GM10248 (cell line): ENCODE data around the gene ZNF304.
A peak's percentile ranks its signal among the peaks of the same experiment; 100 is the strongest.

ENCODE experiments used
- CTCF ChIA-PET: fragments of 300-600 bp; sonication (Branson Sonifier 250); formaldehyde crosslinking; extraction: SDS; loops from one replicate; lab custom pipeline; 2021; ENCODE audit warnings: antibody characterized with exemption; lab: Yijun Ruan, JAX
- POLR2A ChIA-PET: fragments of 350-650 bp; sonication (Branson Sonifier 250); formaldehyde crosslinking; extraction: SDS; loops from one replicate; lab custom pipeline; 2020; ENCODE audit warnings: antibody characterized with exemption; lab: Yijun Ruan, JAX
- DNase-seq: peaks from one replicate; pipeline ENCODE4 v3.0.0; 2012; ENCODE audit errors: extremely low spot score
- TF ChIP-seq, protein P1 (sequence below): IDR thresholded peaks from 2 replicates; pipeline ENCODE4 v1.5.1; 2012; ENCODE audit warnings: mild to moderate bottlenecking, low read depth; ENCODE audit errors: extremely low read depth, missing control alignments, control extremely low read depth

The ZNF304 gene

DNA sequence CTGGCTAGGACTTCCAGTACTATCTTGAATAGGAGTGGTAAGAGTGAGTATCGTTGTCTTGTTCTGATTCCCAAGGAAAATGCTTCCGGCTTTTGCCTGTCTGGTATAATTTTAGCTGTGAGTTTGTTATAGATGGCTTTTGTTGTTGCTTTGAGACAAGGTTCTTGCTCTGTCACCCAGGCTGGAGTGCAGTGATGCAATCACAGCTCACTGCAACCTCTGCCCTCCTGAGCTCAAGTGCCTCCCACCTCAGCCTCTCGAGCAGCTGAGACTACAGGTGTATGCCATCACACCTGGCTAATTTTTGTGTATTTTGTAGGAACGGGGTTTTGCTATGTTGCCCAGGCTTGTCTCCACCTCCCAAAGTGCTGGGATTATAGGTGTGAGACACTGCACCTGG lies 36.9 kb upstream of the ZNF304 start:
- TF ChIP-seq, protein P1, sequence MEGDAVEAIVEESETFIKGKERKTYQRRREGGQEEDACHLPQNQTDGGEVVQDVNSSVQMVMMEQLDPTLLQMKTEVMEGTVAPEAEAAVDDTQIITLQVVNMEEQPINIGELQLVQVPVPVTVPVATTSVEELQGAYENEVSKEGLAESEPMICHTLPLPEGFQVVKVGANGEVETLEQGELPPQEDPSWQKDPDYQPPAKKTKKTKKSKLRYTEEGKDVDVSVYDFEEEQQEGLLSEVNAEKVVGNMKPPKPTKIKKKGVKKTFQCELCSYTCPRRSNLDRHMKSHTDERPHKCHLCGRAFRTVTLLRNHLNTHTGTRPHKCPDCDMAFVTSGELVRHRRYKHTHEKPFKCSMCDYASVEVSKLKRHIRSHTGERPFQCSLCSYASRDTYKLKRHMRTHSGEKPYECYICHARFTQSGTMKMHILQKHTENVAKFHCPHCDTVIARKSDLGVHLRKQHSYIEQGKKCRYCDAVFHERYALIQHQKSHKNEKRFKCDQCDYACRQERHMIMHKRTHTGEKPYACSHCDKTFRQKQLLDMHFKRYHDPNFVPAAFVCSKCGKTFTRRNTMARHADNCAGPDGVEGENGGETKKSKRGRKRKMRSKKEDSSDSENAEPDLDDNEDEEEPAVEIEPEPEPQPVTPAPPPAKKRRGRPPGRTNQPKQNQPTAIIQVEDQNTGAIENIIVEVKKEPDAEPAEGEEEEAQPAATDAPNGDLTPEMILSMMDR, result no peak
- no peak for DNase-seq
- ChIA-PET CTCF (interaction anchor here (1.1 to 2.0 kb wide), 2 partner anchors 12 to 22 kb away, joined by 3 to 10 read pairs; no protein-coding TSS in a partner anchor), POLR2A (interaction anchor here (0.6 kb wide), 1 partner anchor 48 kb away, joined by 3 read pairs; no protein-coding TSS in a partner anchor)

DNA sequence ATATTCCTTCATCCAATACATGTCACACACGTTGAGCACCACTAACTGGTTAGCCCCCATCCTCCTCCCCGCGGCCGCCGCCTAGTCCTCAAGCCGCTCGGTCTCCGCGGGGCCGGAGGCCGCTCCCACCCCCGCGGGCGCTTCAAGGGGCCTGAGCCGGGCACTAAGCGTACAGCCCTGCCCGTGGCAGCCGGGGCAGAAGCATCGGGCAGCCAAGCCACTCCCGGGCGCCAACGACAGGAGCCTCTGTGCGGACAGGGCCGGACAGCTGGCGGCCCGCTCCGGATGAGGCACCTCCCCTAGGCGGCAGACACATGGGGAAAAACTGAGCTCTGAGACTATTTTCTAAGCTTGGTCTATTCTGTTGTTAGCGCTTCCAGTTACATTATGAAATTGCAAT lies 33.6 kb upstream of the ZNF304 start:
- CTCF ChIA-PET, result interaction anchor here (1.5 kb wide), 1 partner anchor 15 kb away, joined by 4 read pairs; no protein-coding TSS in a partner anchor
- TF ChIP-seq, protein P1, result no peak
- DNase-seq, result no peak
- POLR2A ChIA-PET, result no interaction called here

DNA sequence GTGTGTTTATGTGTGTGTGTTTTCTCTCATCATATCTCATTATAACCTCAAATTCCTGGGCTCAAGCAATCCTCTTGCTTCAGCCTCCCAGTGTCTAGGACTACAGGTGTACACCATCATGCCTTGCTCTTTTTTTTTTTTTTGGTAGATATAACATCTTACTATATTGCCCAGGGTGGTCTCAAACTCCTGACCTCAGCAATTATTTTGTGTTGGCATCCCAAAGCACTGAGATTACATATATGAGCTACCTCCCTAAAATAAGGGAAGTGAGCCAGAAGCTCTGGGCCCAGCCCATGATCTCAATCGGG lies 31.2 kb upstream of the ZNF304 start:
- TF ChIP-seq, protein P1, result no peak
- ChIA-PET CTCF (no interaction called here), POLR2A (no interaction called here)
- DNase-seq, result no peak

DNA sequence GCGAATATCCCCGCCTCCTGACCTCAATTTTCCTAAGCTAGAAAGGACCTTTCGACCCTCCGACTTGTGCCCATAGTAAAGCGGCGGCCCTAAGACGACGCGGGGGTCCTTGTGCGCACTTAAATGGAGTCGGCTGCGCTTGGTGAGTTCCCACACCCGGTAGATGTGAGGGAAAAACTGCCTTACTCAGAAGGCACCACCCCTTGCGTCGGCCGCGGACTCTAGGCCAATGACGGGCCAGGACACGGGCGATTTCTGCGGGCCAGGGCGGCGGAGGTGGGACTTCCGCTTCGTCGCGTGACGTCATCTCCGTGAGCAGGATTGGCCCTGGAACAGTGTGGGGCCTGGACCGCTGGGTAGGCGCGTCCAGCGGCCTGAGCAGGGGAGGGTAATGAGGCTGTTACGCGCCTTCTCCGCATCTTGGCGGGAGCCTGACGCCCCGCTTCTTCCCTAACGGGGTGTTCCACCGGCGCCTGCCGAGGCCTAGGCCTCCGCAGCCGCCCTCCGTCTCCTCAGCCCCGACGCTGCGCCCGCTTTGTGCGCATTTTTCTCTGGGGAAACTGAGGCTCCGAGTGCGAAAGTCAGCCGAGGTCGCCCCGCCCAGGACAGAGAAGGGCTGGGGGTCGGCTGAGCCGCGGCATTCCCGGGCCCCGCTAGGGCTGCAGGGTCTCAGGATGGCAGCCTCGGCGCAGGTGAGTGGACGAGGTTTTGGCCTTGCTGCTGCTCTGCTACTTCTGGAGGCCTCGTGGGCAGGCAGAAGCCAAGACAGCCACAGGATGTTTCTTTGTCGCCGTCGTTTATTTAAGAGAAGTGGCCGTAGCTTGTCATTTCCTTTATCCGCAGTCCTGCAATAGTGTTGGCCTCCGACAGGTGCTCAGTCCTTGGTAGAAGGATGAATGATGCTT lies 30.6 kb upstream of the ZNF304 start, which contains the start of gene ZNF543:
Gene ZNF543 (plus strand): TSS at position 293 of the 905 bp plus-strand sequence. CDS start 382 bp downstream, at position 675.
- ChIA-PET POLR2A (no interaction called here), CTCF (no interaction called here)
- TF ChIP-seq, protein P1, result no peak
- DNase-seq, result peak; percentile 98

DNA sequence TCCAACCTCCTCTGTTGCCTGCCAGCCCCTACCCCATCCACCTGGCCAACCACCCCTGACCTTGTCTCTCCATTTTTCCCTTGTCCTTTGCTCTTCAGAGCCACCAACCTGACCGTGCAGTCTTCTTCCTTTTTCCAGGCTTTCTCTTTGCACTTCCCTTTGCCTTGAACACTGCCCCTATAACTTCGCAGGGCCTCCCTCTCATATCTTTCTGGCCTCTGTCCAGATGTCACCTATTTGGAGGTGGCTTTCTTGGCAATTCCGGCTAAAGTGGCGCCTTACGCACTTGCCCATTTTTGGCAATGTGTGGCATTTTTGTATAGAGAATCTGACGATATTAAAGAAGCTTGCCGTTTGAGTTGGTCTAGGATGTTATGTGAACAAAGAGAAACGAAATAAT lies 30.0 kb upstream of the ZNF304 start:
- TF ChIP-seq, protein P1, result no peak
- POLR2A ChIA-PET, result no interaction called here
- CTCF ChIA-PET, result interaction anchor here (0.8 kb wide), 2 partner anchors 15 to 21 kb away, joined by 3 read pairs; no protein-coding TSS in a partner anchor
- DNase-seq, result no peak

DNA sequence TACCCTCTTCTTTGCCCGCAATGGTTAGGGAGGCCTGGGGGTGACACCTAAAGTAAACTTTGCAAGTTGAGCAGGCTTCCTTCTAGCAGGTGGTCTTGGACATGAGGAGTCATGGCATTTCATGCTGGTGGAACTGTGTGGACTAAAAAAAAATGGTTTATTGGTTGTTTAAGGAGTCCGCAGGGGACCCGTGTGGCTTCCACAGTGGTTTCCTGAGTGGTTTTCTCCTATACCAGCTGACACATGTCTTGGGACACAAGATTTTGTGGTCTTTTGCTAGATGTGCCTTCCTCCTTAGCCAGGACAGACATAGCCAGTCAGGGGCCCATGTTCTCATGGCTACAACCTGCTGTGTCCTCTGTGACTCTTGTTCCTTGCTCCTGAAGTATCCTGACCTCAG lies 29.3 kb upstream of the ZNF304 start:
- TF ChIP-seq, protein P1, result no peak
- POLR2A ChIA-PET, result no interaction called here
- CTCF ChIA-PET, result interaction anchor here (0.8 kb wide), 2 partner anchors 16 to 21 kb away, joined by 3 read pairs; no protein-coding TSS in a partner anchor
- DNase-seq, result no peak
